ENCODE measurements around the gene LGALS16.
"Not testable (repeated sequence)": the region's sequence is repeated elsewhere in the genome, so short reads cannot be mapped to it uniquely, and the experiment has no call there.

LGALS16 gene

GRCh38 chr19:39676004-39676403 is 20.3 kb downstream of the LGALS16 start:
- no peaks in the 10 kb centered on the region for H3K27me3 ChIP-seq (ENCODE audit: control insufficient read depth, insufficient read depth, low read length)
- no peaks in the 10 kb centered on the region for H3K4me1 ChIP-seq (ENCODE audit: control insufficient read depth, insufficient read depth, low read length)
- DNase-seq (ENCODE audit: low read depth, low spot score), result no peak
- no peak overlapping the region for H3K27ac ChIP-seq (ENCODE audit: low read length)
- no CpG with 5 or more reads among the region's 3 CpGs for WGBS (ENCODE audit: insufficient coverage, insufficient read length)
- H3K36me3 ChIP-seq (ENCODE audit: control insufficient read depth, insufficient read depth, low read length), result no peaks in the 10 kb centered on the region
- H3K4me3 ChIP-seq (ENCODE audit: low read length), result no peak overlapping the region
- no peaks in the 10 kb centered on the region for H3K9me3 ChIP-seq (ENCODE audit: control insufficient read depth, insufficient read depth, low read length)

GRCh38 chr19:39677961-39678889 is 22.5 kb downstream of the LGALS16 start:
- no peaks in the 10 kb centered on the region for H3K4me1 ChIP-seq (ENCODE audit: control insufficient read depth, insufficient read depth, low read length)
- no peak overlapping the region for H3K4me3 ChIP-seq (ENCODE audit: low read length)
- H3K27me3 ChIP-seq (ENCODE audit: control insufficient read depth, insufficient read depth, low read length), result no peaks in the 10 kb centered on the region
- WGBS (ENCODE audit: insufficient coverage, insufficient read length), result no CpG with 5 or more reads among the region's 10 CpGs
- DNase-seq (ENCODE audit: low read depth, low spot score), result no peak
- no peak overlapping the region for H3K27ac ChIP-seq (ENCODE audit: low read length)
- no peaks in the 10 kb centered on the region for H3K9me3 ChIP-seq (ENCODE audit: control insufficient read depth, insufficient read depth, low read length)
- H3K36me3 ChIP-seq (ENCODE audit: control insufficient read depth, insufficient read depth, low read length), result no peaks in the 10 kb centered on the region

GRCh38 chr19:39679056-39679790 is 23.5 kb downstream of the LGALS16 start:
- Histone ChIP-seq H3K27ac (ENCODE audit: low read length) (no peak overlapping the region), H3K4me3 (ENCODE audit: low read length) (no peak overlapping the region), H3K9me3 (ENCODE audit: control insufficient read depth, insufficient read depth, low read length) (no peaks in the 10 kb centered on the region), H3K27me3 (ENCODE audit: control insufficient read depth, insufficient read depth, low read length) (no peaks in the 10 kb centered on the region), H3K36me3 (ENCODE audit: control insufficient read depth, insufficient read depth, low read length) (no peaks in the 10 kb centered on the region), H3K4me1 (ENCODE audit: control insufficient read depth, insufficient read depth, low read length) (no peaks in the 10 kb centered on the region)
- no peak for DNase-seq (ENCODE audit: low read depth, low spot score)
- no CpG with 5 or more reads among the region's 10 CpGs for WGBS (ENCODE audit: insufficient coverage, insufficient read length)

- Histone ChIP-seq H3K4me3 (ENCODE audit: low read length) (no peak overlapping the region), H3K27me3 (ENCODE audit: control insufficient read depth, insufficient read depth, low read length) (no peaks in the 10 kb centered on the region), H3K36me3 (ENCODE audit: control insufficient read depth, insufficient read depth, low read length) (no peaks in the 10 kb centered on the region), H3K9me3 (ENCODE audit: control insufficient read depth, insufficient read depth, low read length) (no peaks in the 10 kb centered on the region), H3K27ac (ENCODE audit: low read length) (no peak overlapping the region), H3K4me1 (ENCODE audit: control insufficient read depth, insufficient read depth, low read length) (no peaks in the 10 kb centered on the region)
- no CpG with 5 or more reads among the region's 3 CpGs for WGBS (ENCODE audit: insufficient coverage, insufficient read length)
- no peak for DNase-seq (ENCODE audit: low read depth, low spot score)
Observed at GRCh38 chr19:39679791-39680168, 24.1 kb downstream of the LGALS16 start.

GRCh38 chr19:39680593-39680992 is 24.9 kb downstream of the LGALS16 start:
- no peaks in the 10 kb centered on the region for H3K4me1 ChIP-seq (ENCODE audit: control insufficient read depth, insufficient read depth, low read length)
- H3K27ac ChIP-seq (ENCODE audit: low read length), result no peak overlapping the region
- no CpG with 5 or more reads among the region's 3 CpGs for WGBS (ENCODE audit: insufficient coverage, insufficient read length)
- no peak overlapping the region for H3K4me3 ChIP-seq (ENCODE audit: low read length)
- no peaks in the 10 kb centered on the region for H3K36me3 ChIP-seq (ENCODE audit: control insufficient read depth, insufficient read depth, low read length)
- DNase-seq (ENCODE audit: low read depth, low spot score), result no peak
- H3K27me3 ChIP-seq (ENCODE audit: control insufficient read depth, insufficient read depth, low read length), result no peaks in the 10 kb centered on the region
- no peaks in the 10 kb centered on the region for H3K9me3 ChIP-seq (ENCODE audit: control insufficient read depth, insufficient read depth, low read length)

GRCh38 chr19:39681416-39681815 is 25.7 kb downstream of the LGALS16 start:
- no peaks in the 10 kb centered on the region for H3K9me3 ChIP-seq (ENCODE audit: control insufficient read depth, insufficient read depth, low read length)
- H3K4me1 ChIP-seq (ENCODE audit: control insufficient read depth, insufficient read depth, low read length), result no peaks in the 10 kb centered on the region
- no peak overlapping the region for H3K4me3 ChIP-seq (ENCODE audit: low read length)
- no peak for DNase-seq (ENCODE audit: low read depth, low spot score)
- no peaks in the 10 kb centered on the region for H3K36me3 ChIP-seq (ENCODE audit: control insufficient read depth, insufficient read depth, low read length)
- no peaks in the 10 kb centered on the region for H3K27me3 ChIP-seq (ENCODE audit: control insufficient read depth, insufficient read depth, low read length)
- H3K27ac ChIP-seq (ENCODE audit: low read length), result no peak overlapping the region
- WGBS (ENCODE audit: insufficient coverage, insufficient read length), result no CpG with 5 or more reads among the region's 5 CpGs

- no peak overlapping the region for H3K27ac ChIP-seq (ENCODE audit: low read length)
- H3K4me3 ChIP-seq (ENCODE audit: low read length), result no peak overlapping the region
- H3K36me3 ChIP-seq (ENCODE audit: control insufficient read depth, insufficient read depth, low read length), result no peaks in the 10 kb centered on the region
- DNase-seq (ENCODE audit: low read depth, low spot score), result no peak
- no peaks in the 10 kb centered on the region for H3K27me3 ChIP-seq (ENCODE audit: control insufficient read depth, insufficient read depth, low read length)
- no peaks in the 10 kb centered on the region for H3K4me1 ChIP-seq (ENCODE audit: control insufficient read depth, insufficient read depth, low read length)
- no peaks in the 10 kb centered on the region for H3K9me3 ChIP-seq (ENCODE audit: control insufficient read depth, insufficient read depth, low read length)
- no CpG with 5 or more reads among the region's 5 CpGs for WGBS (ENCODE audit: insufficient coverage, insufficient read length)
Observed at GRCh38 chr19:39684267-39684666, 28.6 kb downstream of the LGALS16 start.

GRCh38 chr19:39686739-39687138 is 31.0 kb downstream of the LGALS16 start:
- H3K36me3 ChIP-seq (ENCODE audit: control insufficient read depth, insufficient read depth, low read length), result no peaks in the 10 kb centered on the region
- H3K4me3 ChIP-seq (ENCODE audit: low read length), result no peak overlapping the region
- H3K9me3 ChIP-seq (ENCODE audit: control insufficient read depth, insufficient read depth, low read length), result no peaks in the 10 kb centered on the region
- H3K27ac ChIP-seq (ENCODE audit: low read length), result no peak overlapping the region
- no CpG with 5 or more reads among the region's 3 CpGs for WGBS (ENCODE audit: insufficient coverage, insufficient read length)
- no peaks in the 10 kb centered on the region for H3K4me1 ChIP-seq (ENCODE audit: control insufficient read depth, insufficient read depth, low read length)
- DNase-seq (ENCODE audit: low read depth, low spot score), result no peak
- no peaks in the 10 kb centered on the region for H3K27me3 ChIP-seq (ENCODE audit: control insufficient read depth, insufficient read depth, low read length)

- not testable (repeated sequence) for H3K36me3 ChIP-seq (ENCODE audit: control insufficient read depth, insufficient read depth, low read length); H3K4me1 ChIP-seq (ENCODE audit: control insufficient read depth, insufficient read depth, low read length); H3K4me3 ChIP-seq (ENCODE audit: low read length); H3K27ac ChIP-seq (ENCODE audit: low read length); H3K9me3 ChIP-seq (ENCODE audit: control insufficient read depth, insufficient read depth, low read length); DNase-seq (ENCODE audit: low read depth, low spot score); H3K27me3 ChIP-seq (ENCODE audit: control insufficient read depth, insufficient read depth, low read length)
- WGBS (ENCODE audit: insufficient coverage, insufficient read length), result no CpG with 5 or more reads among the region's 4 CpGs
Observed at GRCh38 chr19:39688637-39689036, 32.9 kb downstream of the LGALS16 start.

GRCh38 chr19:39692166-39692565 is 36.5 kb downstream of the LGALS16 start:
- no peaks in the 10 kb centered on the region for H3K27me3 ChIP-seq (ENCODE audit: control insufficient read depth, insufficient read depth, low read length)
- no peak for DNase-seq (ENCODE audit: low read depth, low spot score)

More at GRCh38 chr19:39692166-39692565, 36.5 kb downstream of the LGALS16 start:
- Histone ChIP-seq H3K36me3 (ENCODE audit: control insufficient read depth, insufficient read depth, low read length) (no peaks in the 10 kb centered on the region), H3K4me3 (ENCODE audit: low read length) (no peak overlapping the region), H3K4me1 (ENCODE audit: control insufficient read depth, insufficient read depth, low read length) (peaks cover 2% of the 10 kb centered on the region; the same call in 1 of the 2 replicates), H3K9me3 (ENCODE audit: control insufficient read depth, insufficient read depth, low read length) (no peaks in the 10 kb centered on the region), H3K27ac (ENCODE audit: low read length) (no peak overlapping the region)
- WGBS (ENCODE audit: insufficient coverage, insufficient read length), result no CpG with 5 or more reads among the region's 3 CpGs

Data from iPS DF 6.9 (cell line).